Adrenal gland (tissue), 5 donors: ENCODE measurements around the gene ZDHHC14.

Experiments used
- CTCF ChIP-seq, 6 experiments: fragments of 450-650 bp in 4 of 6; fragments of 200-600 bp in 2 of 6; sonication (generic) in 1 of 6; IDR thresholded peaks; 1 replicate in 5 of 6; 2 replicates in 1 of 6; pipeline versions ENCODE4 v1.5.1 to v1.8.0; 2016 to 2021; ENCODE audit warnings: antibody characterized with exemption in 6 of 6, mild to moderate bottlenecking in 2 of 6, moderate library complexity in 1 of 6
- POLR2A ChIP-seq, 2 donors: fragments of 450-650 bp; IDR thresholded peaks; one replicate each; pipeline ENCODE4 v1.6.1; 2017; ENCODE audit warnings: antibody characterized with exemption in 2 of 2, mild to moderate bottlenecking in 2 of 2, moderate library complexity in 1 of 2
- donor health status: DM: no; HTN: no; CAD: no.

GRCh38 chr6:157569543-157569942, 188.6 kb downstream of the ZDHHC14 start:
- no peak for TF ChIP-seq CTCF (IDR thresholded peaks at IDR 0.05)
- TF ChIP-seq POLR2A (IDR thresholded peaks at IDR 0.05): no peak
